CD4-positive, alpha-beta T cell (primary cell): Measurements from ENCODE around the gene LRRC70. TPM values are rescaled to one million over a fixed set of nuclear protein-coding genes. Genes with fewer than 3 reads are reported as not detected.

Experiments
- ATAC-seq: fragments of 200-7000 bp; cut with Tn5 transposase; one replicate; pipeline ENCODE4 v1.10.0; 2022; ENCODE audit warnings: mild to moderate bottlenecking; ENCODE audit not compliant: poor library complexity
- CTCF ChIA-PET: fragments of 350-600 bp; sonication (Branson Sonifier 250); formaldehyde crosslinking; loops from one replicate; lab custom pipeline; 2021; ENCODE audit warnings: antibody characterized with exemption, inconsistent platforms; lab: Charles Lee
- POLR2A ChIA-PET: fragments of 350-600 bp; sonication (Branson Sonifier 250); formaldehyde crosslinking; loops from one replicate; lab custom pipeline; 2021; ENCODE audit warnings: antibody characterized with exemption, inconsistent platforms; lab: Charles Lee
- DNase-seq, 14 experiments: peaks; one replicate each; pipeline ENCODE4 v3.0.0-alpha.2; 2013 to 2020; ENCODE audit warnings: mixed read lengths in 2 of 14
- H3K27ac ChIP-seq, 2 donors: one replicate each; pipeline versions ENCODE4 v1.5.1 to v1.7.0; 2013; ENCODE audit warnings: low read length in 2 of 2, low read depth in 1 of 2, mild to moderate bottlenecking in 1 of 2
- H3K27me3 ChIP-seq, 2 experiments: 1 replicate in 1 of 2; 2 replicates in 1 of 2; pipeline versions ENCODE4 v1.6.1 to v1.7.0; 2013; ENCODE audit warnings: low read length in 2 of 2, control low read depth in 1 of 2, mild to moderate bottlenecking in 1 of 2, moderate library complexity in 1 of 2; ENCODE audit not compliant: insufficient read depth in 2 of 2, control insufficient read depth in 1 of 2
- H3K36me3 ChIP-seq: one replicate; pipeline ENCODE4 v1.6.1; 2013; ENCODE audit warnings: low read length, control low read depth; ENCODE audit not compliant: insufficient read depth
- H3K4me1 ChIP-seq: one replicate; pipeline ENCODE4 v1.6.1; 2013; ENCODE audit warnings: low read length, control low read depth; ENCODE audit not compliant: insufficient read depth
- H3K4me3 ChIP-seq: one replicate; pipeline ENCODE4 v1.5.1; 2013; ENCODE audit warnings: mild to moderate bottlenecking, low read length, moderate library complexity
- H3K9me3 ChIP-seq, 2 experiments: 1 replicate in 1 of 2; 2 replicates in 1 of 2; pipeline versions ENCODE4 v1.6.1 to v1.7.0; 2013; ENCODE audit warnings: low read length in 2 of 2, mild to moderate bottlenecking in 2 of 2, control low read depth in 1 of 2, moderate library complexity in 1 of 2; ENCODE audit not compliant: control insufficient read depth in 1 of 2, insufficient read depth in 1 of 2
- H3K27ac Mint-ChIP-seq: one replicate; pipeline ENCODE4 v1.8.0; 2020; ENCODE audit warnings: mixed read lengths
- H3K27me3 Mint-ChIP-seq: one replicate; pipeline ENCODE4 v1.8.0; 2021; ENCODE audit warnings: mixed read lengths
- H3K36me3 Mint-ChIP-seq: one replicate; pipeline ENCODE4 v1.8.0; 2021; ENCODE audit warnings: low read depth, mixed read lengths
- H3K4me1 Mint-ChIP-seq: one replicate; pipeline ENCODE4 v1.8.0; 2021; ENCODE audit warnings: low read depth, mixed read lengths
- H3K4me3 Mint-ChIP-seq: one replicate; pipeline ENCODE4 v1.8.0; 2020; ENCODE audit warnings: mild to moderate bottlenecking, mixed read lengths
- H3K9me3 Mint-ChIP-seq: one replicate; pipeline ENCODE4 v1.8.0; 2020; ENCODE audit warnings: mixed read lengths
- intact Hi-C, 2 experiments: fragments of 100-400 bp; cut with DNase I in 1 of 2; cut with micrococcal nuclease in 1 of 2; formaldehyde crosslinking; loops; one replicate each; pipeline versions ENCODE4 v1.15.1 to v1.9.0; 2023 to 2025; cut with DNase I, micrococcal nuclease
- polyA plus RNA-seq, 2 donors: library from polyadenylated mRNA; unstranded; fragments of 120-200 nt; gene quantifications; one replicate each; pipeline ENCODE4 v1.2.1, GENCODE V29; 2013
- total RNA-seq, 174 experiments: library from RNA in 2 of 174; stranded (reverse) in 2 of 174; gene quantifications; one replicate each; pipeline ENCODE4 v1.2.3 and lab custom pipeline; 2021 to 2026
- TF ChIP-seq, protein P1 (sequence below): fragments of 200-600 bp; IDR thresholded peaks from one replicate; pipeline ENCODE4 v1.8.0; 2022; ENCODE audit warnings: antibody characterized with exemption, mild to moderate bottlenecking

LRRC70 gene, protein sequence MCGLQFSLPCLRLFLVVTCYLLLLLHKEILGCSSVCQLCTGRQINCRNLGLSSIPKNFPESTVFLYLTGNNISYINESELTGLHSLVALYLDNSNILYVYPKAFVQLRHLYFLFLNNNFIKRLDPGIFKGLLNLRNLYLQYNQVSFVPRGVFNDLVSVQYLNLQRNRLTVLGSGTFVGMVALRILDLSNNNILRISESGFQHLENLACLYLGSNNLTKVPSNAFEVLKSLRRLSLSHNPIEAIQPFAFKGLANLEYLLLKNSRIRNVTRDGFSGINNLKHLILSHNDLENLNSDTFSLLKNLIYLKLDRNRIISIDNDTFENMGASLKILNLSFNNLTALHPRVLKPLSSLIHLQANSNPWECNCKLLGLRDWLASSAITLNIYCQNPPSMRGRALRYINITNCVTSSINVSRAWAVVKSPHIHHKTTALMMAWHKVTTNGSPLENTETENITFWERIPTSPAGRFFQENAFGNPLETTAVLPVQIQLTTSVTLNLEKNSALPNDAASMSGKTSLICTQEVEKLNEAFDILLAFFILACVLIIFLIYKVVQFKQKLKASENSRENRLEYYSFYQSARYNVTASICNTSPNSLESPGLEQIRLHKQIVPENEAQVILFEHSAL
- total RNA-seq (1 to 10 TPM; 6.1 to 7.3 TPM), total RNA-seq (lab: John Stamatoyannopoulos, UW) (0 to 4.8 (median 0.45) reads per million in 172 experiments)
- polyA plus RNA-seq (2013, experiment 1 of 2) = 1.7 TPM
- 4.3 TPM for polyA plus RNA-seq (2013, experiment 2 of 2)

DNA sequence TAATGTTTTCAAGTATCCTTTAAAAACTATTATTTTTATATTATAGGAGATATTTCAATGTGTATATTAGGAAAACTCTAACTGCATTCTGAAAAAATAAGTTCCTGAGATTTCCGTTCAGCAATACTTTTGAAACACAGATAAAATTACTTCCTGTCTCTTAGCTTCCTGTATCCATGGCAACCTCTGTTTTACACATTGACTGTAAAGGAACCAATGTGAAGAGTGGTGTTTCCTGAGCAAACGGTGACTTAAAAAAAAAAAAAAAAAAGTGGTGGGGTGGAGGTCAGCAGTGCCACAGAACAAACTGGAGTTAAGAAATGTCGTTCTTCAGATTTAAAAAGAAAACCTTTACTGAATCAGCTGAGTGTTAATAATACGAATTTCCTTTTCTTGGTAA lies at the start of gene LRRC70:
TSS of gene LRRC70 (plus strand) at position 280 of the 400 bp plus-strand sequence. CDS start 620 bp downstream, outside the sequence.
- Histone ChIP-seq H3K9me3 (no peaks in the 10 kb centered on the region), H3K27ac (peak within 1 kb of the TSS; percentile 0 to 35), H3K27me3 (no peaks in the 10 kb centered on the region), H3K4me1 (no peaks in the 10 kb centered on the region), H3K4me3 (no peak within 1 kb of the TSS), H3K36me3 (no peaks in the 10 kb centered on the region)
- H3K9me3 Mint-ChIP-seq = no peaks in the 10 kb centered on the region
- H3K4me1 Mint-ChIP-seq = peaks cover 50% of the 10 kb centered on the region
- H3K4me3 Mint-ChIP-seq = peak within 1 kb of the TSS; percentile 85
- CTCF ChIA-PET = no interaction called here
- TF ChIP-seq, protein P1, sequence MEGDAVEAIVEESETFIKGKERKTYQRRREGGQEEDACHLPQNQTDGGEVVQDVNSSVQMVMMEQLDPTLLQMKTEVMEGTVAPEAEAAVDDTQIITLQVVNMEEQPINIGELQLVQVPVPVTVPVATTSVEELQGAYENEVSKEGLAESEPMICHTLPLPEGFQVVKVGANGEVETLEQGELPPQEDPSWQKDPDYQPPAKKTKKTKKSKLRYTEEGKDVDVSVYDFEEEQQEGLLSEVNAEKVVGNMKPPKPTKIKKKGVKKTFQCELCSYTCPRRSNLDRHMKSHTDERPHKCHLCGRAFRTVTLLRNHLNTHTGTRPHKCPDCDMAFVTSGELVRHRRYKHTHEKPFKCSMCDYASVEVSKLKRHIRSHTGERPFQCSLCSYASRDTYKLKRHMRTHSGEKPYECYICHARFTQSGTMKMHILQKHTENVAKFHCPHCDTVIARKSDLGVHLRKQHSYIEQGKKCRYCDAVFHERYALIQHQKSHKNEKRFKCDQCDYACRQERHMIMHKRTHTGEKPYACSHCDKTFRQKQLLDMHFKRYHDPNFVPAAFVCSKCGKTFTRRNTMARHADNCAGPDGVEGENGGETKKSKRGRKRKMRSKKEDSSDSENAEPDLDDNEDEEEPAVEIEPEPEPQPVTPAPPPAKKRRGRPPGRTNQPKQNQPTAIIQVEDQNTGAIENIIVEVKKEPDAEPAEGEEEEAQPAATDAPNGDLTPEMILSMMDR = no peak
- ATAC-seq (peak; percentile 96), DNase-seq (peak in 5 of 14 experiments; percentile 11 to 92 (median 86))
- peak within 1 kb of the TSS; percentile 79 for H3K27ac Mint-ChIP-seq
- H3K36me3 Mint-ChIP-seq = no peaks in the 10 kb centered on the region
- POLR2A ChIA-PET = interaction anchor here (0.9 to 1.8 kb wide), 3 partner anchors 8 to 273 kb away, joined by 3 to 7 read pairs (median 4); partner anchors contain the start of gene KIF2A
- intact Hi-C loops = loop anchor here in 1 of 2 experiments (5.0 kb wide), 1 partner anchor 166 kb away; the partner anchor contains the start of gene IPO11
- H3K27me3 Mint-ChIP-seq = no peaks in the 10 kb centered on the region

DNA sequence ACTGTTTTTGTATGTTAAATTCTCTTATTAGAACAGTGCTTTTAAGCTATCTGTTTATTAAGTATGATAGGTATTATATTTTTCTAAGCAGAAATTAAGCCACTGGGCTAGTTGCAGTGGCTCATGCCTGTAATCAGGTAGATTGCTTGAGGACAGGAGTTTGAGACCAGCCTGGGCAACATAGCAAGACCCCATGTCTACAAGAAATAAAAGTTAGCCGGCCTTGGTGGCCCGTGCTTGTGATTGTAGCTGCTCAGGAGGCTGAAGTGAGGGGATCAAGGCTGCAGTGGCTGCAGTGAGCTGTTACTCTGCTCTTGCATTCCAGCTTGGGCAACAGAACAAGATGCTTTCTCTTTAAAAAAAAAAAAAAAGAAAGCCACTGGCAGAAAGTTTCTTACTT lies 45.0 kb upstream of the LRRC70 start:
- Mint-ChIP-seq H3K9me3 (no peaks in the 10 kb centered on the region), H3K27ac (no peak overlapping the region), H3K27me3 (no peaks in the 10 kb centered on the region), H3K4me1 (no peaks in the 10 kb centered on the region), H3K4me3 (no peak overlapping the region), H3K36me3 (peaks cover 42% of the 10 kb centered on the region)
- no peak overlapping the region for H3K27ac ChIP-seq
- no peaks in the 10 kb centered on the region for H3K4me1 ChIP-seq
- CTCF ChIA-PET = no interaction called here
- peaks cover 25% of the 10 kb centered on the region for H3K36me3 ChIP-seq
- H3K9me3 ChIP-seq = no peaks in the 10 kb centered on the region
- TF ChIP-seq, protein P1 = no peak
- no peaks in the 10 kb centered on the region for H3K27me3 ChIP-seq
- H3K4me3 ChIP-seq = no peak overlapping the region
- POLR2A ChIA-PET = no interaction called here
- intact Hi-C loops = no loop called here
- DNase-seq (no peak), ATAC-seq (no peak)

DNA sequence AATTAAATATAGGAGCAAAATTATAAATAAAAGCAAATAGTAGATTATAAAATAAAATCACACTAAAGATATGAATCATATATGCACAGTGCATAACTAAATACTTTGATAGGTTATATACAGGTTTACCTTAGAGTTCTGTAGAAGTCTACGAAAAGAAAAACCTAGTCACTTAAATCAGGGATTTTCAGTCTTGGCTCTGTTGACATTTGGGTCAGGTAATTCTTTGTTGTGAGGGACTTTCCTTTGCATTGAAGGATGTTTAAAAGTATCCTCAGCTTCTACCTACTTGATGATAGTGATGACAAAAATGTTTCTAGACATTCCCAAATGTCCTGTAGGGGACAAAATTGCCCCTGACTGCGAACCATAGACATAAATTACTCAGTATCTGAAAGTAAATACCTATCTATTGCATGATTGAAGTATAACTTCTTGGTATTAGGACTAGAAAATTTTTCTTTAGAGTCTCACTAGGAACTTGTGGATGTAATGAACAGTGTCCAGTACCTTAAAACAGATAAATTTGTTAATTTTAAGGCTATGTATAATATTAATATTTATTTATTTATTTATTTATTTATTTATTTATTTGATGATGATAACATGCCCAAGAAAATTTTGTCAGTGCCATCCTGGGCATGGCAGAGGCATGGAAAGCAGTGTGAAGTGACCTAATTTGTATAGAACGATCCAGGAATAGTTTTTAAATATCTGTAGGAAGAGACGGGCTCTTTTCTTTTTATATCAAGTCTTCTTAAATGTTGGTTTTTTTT lies 44.0 kb upstream of the LRRC70 start:
- Mint-ChIP-seq H3K27ac (no peak overlapping the region), H3K36me3 (peaks cover 53% of the 10 kb centered on the region), H3K9me3 (no peaks in the 10 kb centered on the region), H3K4me1 (no peaks in the 10 kb centered on the region), H3K27me3 (no peaks in the 10 kb centered on the region), H3K4me3 (no peak overlapping the region)
- POLR2A ChIA-PET = no interaction called here
- H3K4me1 ChIP-seq = no peaks in the 10 kb centered on the region
- peaks cover 25% of the 10 kb centered on the region for H3K36me3 ChIP-seq
- DNase-seq (no peak), ATAC-seq (no peak)
- no peak overlapping the region for H3K27ac ChIP-seq
- TF ChIP-seq, protein P1 = no peak
- CTCF ChIA-PET = no interaction called here
- no peaks in the 10 kb centered on the region for H3K27me3 ChIP-seq
- no peak overlapping the region for H3K4me3 ChIP-seq
- no peaks in the 10 kb centered on the region for H3K9me3 ChIP-seq
- intact Hi-C loops = no loop called here
